K562 (cell line): ENCODE results near the gene NFE2. TPM values are rescaled to one million over a fixed set of nuclear protein-coding genes. Genes with fewer than 3 reads are reported as not detected.

Source experiments
- BCOR ChIP-seq: fragments of 450-650 bp; IDR thresholded peaks from 2 replicates; pipeline ENCODE4 v1.6.1; 2016
- CREBBP ChIP-seq: IDR thresholded peaks from one replicate; pipeline ENCODE4 v1.6.1; 2012; ENCODE audit warnings: low read depth, mild to moderate bottlenecking, control low read depth, inconsistent platforms, low read length
- HSF4 ChIP-seq: fragments of 250-450 bp; sonication (Bioruptor Pico); IDR thresholded peaks from 2 replicates; pipeline ENCODE4 v2.1.2; 2022; ENCODE audit warnings: mild to moderate bottlenecking, moderate library complexity, borderline replicate concordance
- IFI16 ChIP-seq: fragments of 250-450 bp; sonication (Bioruptor Pico); IDR thresholded peaks from 2 replicates; pipeline ENCODE4 v2.1.2; 2022; ENCODE audit warnings: mild to moderate bottlenecking, inconsistent platforms
- KAT2B ChIP-seq: IDR thresholded peaks from one replicate; pipeline ENCODE4 v1.6.1; 2012; ENCODE audit warnings: low read depth, mild to moderate bottlenecking, control low read depth, inconsistent platforms, low read length, moderate library complexity
- LCOR ChIP-seq: sonication (generic); formaldehyde crosslinking; IDR thresholded peaks from 2 replicates; pipeline ENCODE4 v1.8.0; 2022; ENCODE audit warnings: mild to moderate bottlenecking, missing genetic modification reagents
- MTA1 ChIP-seq: fragments of 450-650 bp; IDR thresholded peaks from 2 replicates; pipeline ENCODE4 v1.6.1; 2017; ENCODE audit warnings: borderline replicate concordance
- PRPF4 ChIP-seq: fragments of 200-400 bp; formaldehyde crosslinking; IDR thresholded peaks from one replicate; pipeline ENCODE4 v1.6.1; 2017; ENCODE audit warnings: low read length, low read depth, mild to moderate bottlenecking; ENCODE audit not compliant: insufficient read depth, poor library complexity, severe bottlenecking
- RBM22 ChIP-seq: fragments of 200-400 bp; formaldehyde crosslinking; IDR thresholded peaks from 2 replicates; pipeline ENCODE4 v1.6.1; 2018; ENCODE audit warnings: low read length, low read depth; ENCODE audit not compliant: poor library complexity, severe bottlenecking
- SRSF9 ChIP-seq: fragments of 200-400 bp; formaldehyde crosslinking; IDR thresholded peaks from 2 replicates; pipeline ENCODE4 v1.6.1; 2017; ENCODE audit warnings: low read depth, low read length, borderline replicate concordance
- ZNF444 ChIP-seq: fragments of 250-450 bp; sonication (Bioruptor Pico); IDR thresholded peaks from 2 replicates; pipeline ENCODE4 v1.4.0; 2020; ENCODE audit warnings: mild to moderate bottlenecking, moderate library complexity
- ZNF778 ChIP-seq: fragments of 450-650 bp; formaldehyde crosslinking; IDR thresholded peaks from 2 replicates; pipeline ENCODE4 v1.4.0; 2020; ENCODE audit warnings: mild to moderate bottlenecking, moderate library complexity
- polyA plus RNA-seq, 8 experiments: library from polyadenylated mRNA; depleted of rRNA in 4 of 8; stranded (reverse) in 5 of 8; unstranded in 3 of 8; fragments of >200 nt; fragmentation: Nextera tagmentation in 2 of 8; fragmentation: Illumina TruSeq in 1 of 8; extraction: Ambion mirVana in 2 of 8; extraction: Trizol in 1 of 8; gene quantifications; 2 replicates each; pipeline versions ENCODE4 v1.2.1 to v1.2.3, GENCODE V29; 2011 to 2014; ENCODE audit warnings: inconsistent platforms in 1 of 8, missing spikeins in 1 of 8
- total RNA-seq, 7 experiments: library from RNA; depleted of rRNA in 6 of 7; stranded (reverse); fragments of >200 nt in 6 of 7; fragmentation: Illumina TruSeq in 2 of 7; extraction: Trizol in 2 of 7; gene quantifications; 2 replicates each; pipeline versions ENCODE4 v1.2.1 to v1.2.3, GENCODE V29; 2011 to 2021; ENCODE audit warnings: low replicate concordance in 1 of 7
- TF ChIP-seq, protein P1 (sequence below): fragments of 450-650 bp; IDR thresholded peaks from 2 replicates; pipeline ENCODE4 v1.6.1; 2016; ENCODE audit warnings: mild to moderate bottlenecking
- TF ChIP-seq, protein P2 (sequence below), 2 experiments: fragments of 450-650 bp in 1 of 2; sonication (generic) in 1 of 2; formaldehyde crosslinking; conservative IDR thresholded peaks; 2 replicates each; pipeline versions ENCODE4 v1.4.0 to v1.8.1; 2020 to 2022; ENCODE audit warnings: mild to moderate bottlenecking in 1 of 2, missing genetic modification reagents in 1 of 2
- TF ChIP-seq, protein P3 (sequence below): fragments of 450-650 bp; formaldehyde crosslinking; IDR thresholded peaks from 2 replicates; pipeline ENCODE4 v1.4.0; 2020; ENCODE audit warnings: mild to moderate bottlenecking
- TF ChIP-seq, protein P4 (sequence below): fragments of 450-650 bp; IDR thresholded peaks from 2 replicates; pipeline ENCODE4 v1.6.1; 2017; ENCODE audit warnings: antibody characterized with exemption, mild to moderate bottlenecking

NFE2 gene
- total and polyA plus RNA-seq, 9 of the 15 experiments (the other 6 are each of a cell fraction or from before 2014, with no cell fraction given): 12.3 to 282 (median 208) TPM

DNA sequence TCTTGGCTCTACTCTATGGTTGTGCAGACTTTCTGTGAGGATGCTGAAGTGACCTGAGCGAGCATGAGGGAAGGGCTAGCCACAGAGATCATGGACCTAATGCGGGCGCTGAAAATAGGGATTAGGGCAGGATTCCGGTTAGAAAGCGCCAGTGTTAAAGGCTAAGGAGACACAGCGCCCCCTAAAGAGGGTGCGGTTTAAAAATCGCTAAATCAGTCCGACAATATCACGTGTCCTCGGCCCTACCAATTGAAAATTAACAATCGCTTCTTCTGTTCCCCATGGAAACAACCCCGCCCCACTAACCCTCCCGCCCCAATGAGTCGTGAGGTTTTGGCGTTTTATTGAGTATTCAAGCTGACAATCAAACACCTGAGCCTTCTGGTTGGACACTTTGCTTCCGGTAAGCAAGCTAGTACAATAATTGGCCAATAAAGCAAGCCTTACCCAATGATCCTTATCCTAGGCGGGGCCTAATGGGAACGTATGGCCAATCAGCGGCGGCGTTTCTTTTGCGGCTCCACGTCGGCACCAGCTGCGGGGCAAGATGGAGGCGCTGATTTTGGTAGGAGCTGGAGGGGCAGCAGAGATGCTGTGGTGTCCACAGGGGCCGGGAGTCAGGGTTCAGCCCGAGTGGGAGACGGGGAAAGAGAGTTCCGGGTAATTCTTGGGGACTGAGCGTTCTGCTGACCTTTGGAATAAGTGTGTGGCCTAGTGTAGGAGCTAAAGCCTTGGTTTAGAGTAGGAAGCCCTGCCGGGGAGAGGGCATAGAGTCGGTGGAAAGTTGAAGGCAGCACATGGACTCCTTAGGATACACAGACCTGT, 24.0 kb upstream of the NFE2 start, which contains the start of gene COPZ1 (continued):
- TF ChIP-seq, protein P1, sequence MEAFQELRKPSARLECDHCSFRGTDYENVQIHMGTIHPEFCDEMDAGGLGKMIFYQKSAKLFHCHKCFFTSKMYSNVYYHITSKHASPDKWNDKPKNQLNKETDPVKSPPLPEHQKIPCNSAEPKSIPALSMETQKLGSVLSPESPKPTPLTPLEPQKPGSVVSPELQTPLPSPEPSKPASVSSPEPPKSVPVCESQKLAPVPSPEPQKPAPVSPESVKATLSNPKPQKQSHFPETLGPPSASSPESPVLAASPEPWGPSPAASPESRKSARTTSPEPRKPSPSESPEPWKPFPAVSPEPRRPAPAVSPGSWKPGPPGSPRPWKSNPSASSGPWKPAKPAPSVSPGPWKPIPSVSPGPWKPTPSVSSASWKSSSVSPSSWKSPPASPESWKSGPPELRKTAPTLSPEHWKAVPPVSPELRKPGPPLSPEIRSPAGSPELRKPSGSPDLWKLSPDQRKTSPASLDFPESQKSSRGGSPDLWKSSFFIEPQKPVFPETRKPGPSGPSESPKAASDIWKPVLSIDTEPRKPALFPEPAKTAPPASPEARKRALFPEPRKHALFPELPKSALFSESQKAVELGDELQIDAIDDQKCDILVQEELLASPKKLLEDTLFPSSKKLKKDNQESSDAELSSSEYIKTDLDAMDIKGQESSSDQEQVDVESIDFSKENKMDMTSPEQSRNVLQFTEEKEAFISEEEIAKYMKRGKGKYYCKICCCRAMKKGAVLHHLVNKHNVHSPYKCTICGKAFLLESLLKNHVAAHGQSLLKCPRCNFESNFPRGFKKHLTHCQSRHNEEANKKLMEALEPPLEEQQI: no peak
- TF ChIP-seq, protein P2, sequence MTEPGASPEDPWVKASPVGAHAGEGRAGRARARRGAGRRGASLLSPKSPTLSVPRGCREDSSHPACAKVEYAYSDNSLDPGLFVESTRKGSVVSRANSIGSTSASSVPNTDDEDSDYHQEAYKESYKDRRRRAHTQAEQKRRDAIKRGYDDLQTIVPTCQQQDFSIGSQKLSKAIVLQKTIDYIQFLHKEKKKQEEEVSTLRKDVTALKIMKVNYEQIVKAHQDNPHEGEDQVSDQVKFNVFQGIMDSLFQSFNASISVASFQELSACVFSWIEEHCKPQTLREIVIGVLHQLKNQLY (CRISPR knock-in tag; conservative IDR thresholded peaks at IDR 0.05): no peak
- TF ChIP-seq HSF4 (CRISPR knock-in tag) (no peak), BCOR (no peak; the same call in 1 of the 2 replicates), PRPF4 (no peak), SRSF9 (no peak), ZNF778 (CRISPR knock-in tag) (no peak), MTA1 (0 out of 2 replicates have a peak, but pooled peaks have one; percentile 41), LCOR (no peak), ZNF444 (CRISPR knock-in tag) (no peak), RBM22 (no peak), KAT2B (no peak), CREBBP (no peak), IFI16 (CRISPR knock-in tag) (peak; percentile 69; the same call in 1 of the 2 replicates)
- TF ChIP-seq, protein P3, sequence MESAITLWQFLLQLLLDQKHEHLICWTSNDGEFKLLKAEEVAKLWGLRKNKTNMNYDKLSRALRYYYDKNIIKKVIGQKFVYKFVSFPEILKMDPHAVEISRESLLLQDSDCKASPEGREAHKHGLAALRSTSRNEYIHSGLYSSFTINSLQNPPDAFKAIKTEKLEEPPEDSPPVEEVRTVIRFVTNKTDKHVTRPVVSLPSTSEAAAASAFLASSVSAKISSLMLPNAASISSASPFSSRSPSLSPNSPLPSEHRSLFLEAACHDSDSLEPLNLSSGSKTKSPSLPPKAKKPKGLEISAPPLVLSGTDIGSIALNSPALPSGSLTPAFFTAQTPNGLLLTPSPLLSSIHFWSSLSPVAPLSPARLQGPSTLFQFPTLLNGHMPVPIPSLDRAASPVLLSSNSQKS (CRISPR knock-in tag): no peak
- TF ChIP-seq, protein P4, sequence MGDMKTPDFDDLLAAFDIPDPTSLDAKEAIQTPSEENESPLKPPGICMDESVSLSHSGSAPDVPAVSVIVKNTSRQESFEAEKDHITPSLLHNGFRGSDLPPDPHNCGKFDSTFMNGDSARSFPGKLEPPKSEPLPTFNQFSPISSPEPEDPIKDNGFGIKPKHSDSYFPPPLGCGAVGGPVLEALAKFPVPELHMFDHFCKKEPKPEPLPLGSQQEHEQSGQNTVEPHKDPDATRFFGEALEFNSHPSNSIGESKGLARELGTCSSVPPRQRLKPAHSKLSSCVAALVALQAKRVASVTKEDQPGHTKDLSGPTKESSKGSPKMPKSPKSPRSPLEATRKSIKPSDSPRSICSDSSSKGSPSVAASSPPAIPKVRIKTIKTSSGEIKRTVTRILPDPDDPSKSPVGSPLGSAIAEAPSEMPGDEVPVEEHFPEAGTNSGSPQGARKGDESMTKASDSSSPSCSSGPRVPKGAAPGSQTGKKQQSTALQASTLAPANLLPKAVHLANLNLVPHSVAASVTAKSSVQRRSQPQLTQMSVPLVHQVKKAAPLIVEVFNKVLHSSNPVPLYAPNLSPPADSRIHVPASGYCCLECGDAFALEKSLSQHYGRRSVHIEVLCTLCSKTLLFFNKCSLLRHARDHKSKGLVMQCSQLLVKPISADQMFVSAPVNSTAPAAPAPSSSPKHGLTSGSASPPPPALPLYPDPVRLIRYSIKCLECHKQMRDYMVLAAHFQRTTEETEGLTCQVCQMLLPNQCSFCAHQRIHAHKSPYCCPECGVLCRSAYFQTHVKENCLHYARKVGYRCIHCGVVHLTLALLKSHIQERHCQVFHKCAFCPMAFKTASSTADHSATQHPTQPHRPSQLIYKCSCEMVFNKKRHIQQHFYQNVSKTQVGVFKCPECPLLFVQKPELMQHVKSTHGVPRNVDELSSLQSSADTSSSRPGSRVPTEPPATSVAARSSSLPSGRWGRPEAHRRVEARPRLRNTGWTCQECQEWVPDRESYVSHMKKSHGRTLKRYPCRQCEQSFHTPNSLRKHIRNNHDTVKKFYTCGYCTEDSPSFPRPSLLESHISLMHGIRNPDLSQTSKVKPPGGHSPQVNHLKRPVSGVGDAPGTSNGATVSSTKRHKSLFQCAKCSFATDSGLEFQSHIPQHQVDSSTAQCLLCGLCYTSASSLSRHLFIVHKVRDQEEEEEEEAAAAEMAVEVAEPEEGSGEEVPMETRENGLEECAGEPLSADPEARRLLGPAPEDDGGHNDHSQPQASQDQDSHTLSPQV: peak; percentile 16; the same call in 1 of the 2 replicates
